GM12892 (cell line): ENCODE data around the gene ANO9.

Experiments used
- POLR2A ChIP-seq: IDR thresholded peaks from 2 replicates; pipeline ENCODE4 v1.6.1; 2011; ENCODE audit warnings: low read depth, low read length, control low read depth
- POLR2AphosphoS5 ChIP-seq: IDR thresholded peaks from 2 replicates; pipeline ENCODE4 v1.6.1; 2011; ENCODE audit warnings: low read depth, low read length, control low read depth
- TAF1 ChIP-seq: IDR thresholded peaks from 2 replicates; pipeline ENCODE4 v1.6.1; 2011; ENCODE audit warnings: low read depth, mild to moderate bottlenecking, control low read depth, low read length, borderline replicate concordance

GRCh38 chr11:488579-488978 lies 46.8 kb upstream of the ANO9 start:
- no peak for TF ChIP-seq POLR2A
- TF ChIP-seq POLR2AphosphoS5 = no peak
- TF ChIP-seq TAF1 = no peak
